Vagina (tissue), 2 donors: ENCODE results near the gene KCNK16. TPM values are rescaled to one million over a fixed set of nuclear protein-coding genes. Genes with fewer than 3 reads are reported as not detected.

Experiments
- DNase-seq, 2 donors: peaks; one replicate each; pipeline ENCODE4 v3.0.0-alpha.2; 2017; ENCODE audit errors: extremely low spot score in 2 of 2
- H3K27ac ChIP-seq: fragments of 200-600 bp; sonication (generic); one replicate; pipeline ENCODE4 v1.5.1; 2019
- H3K27me3 ChIP-seq: fragments of 200-600 bp; sonication (generic); one replicate; pipeline ENCODE4 v1.5.1; 2019
- H3K36me3 ChIP-seq, 2 donors: fragments of 200-600 bp; sonication (generic); one replicate each; pipeline ENCODE4 v1.5.1; 2017 to 2019
- H3K4me1 ChIP-seq: fragments of 200-600 bp; sonication (generic); one replicate; pipeline ENCODE4 v1.5.1; 2019
- H3K4me3 ChIP-seq, 2 donors: fragments of 200-600 bp; sonication (generic); 1 replicate in 1 of 2; 2 replicates in 1 of 2; pipeline ENCODE4 v1.5.1; 2016 to 2019
- H3K9me3 ChIP-seq: fragments of 200-600 bp; sonication (generic); one replicate; pipeline ENCODE4 v1.5.1; 2019
- POLR2A ChIP-seq, 2 donors: fragments of 450-650 bp; IDR thresholded peaks; one replicate each; pipeline ENCODE4 v1.6.1; 2017; ENCODE audit warnings: antibody characterized with exemption in 2 of 2, mild to moderate bottlenecking in 2 of 2, moderate library complexity in 2 of 2
- POLR2AphosphoS5 ChIP-seq, 2 donors: sonication (generic); formaldehyde crosslinking; IDR thresholded peaks; one replicate each; pipeline ENCODE4 v1.9.0; 2017; ENCODE audit warnings: antibody characterized with exemption in 2 of 2, mild to moderate bottlenecking in 2 of 2, low read depth in 1 of 2; ENCODE audit not compliant: insufficient read depth in 1 of 2
- intact Hi-C: fragments of 100-400 bp; cut with DNase I; formaldehyde crosslinking; loops from one replicate; pipeline ENCODE4 v1.15.1; 2023
- total RNA-seq: library from RNA; depleted of rRNA; stranded (reverse); fragments of >200 nt; gene quantifications from one replicate; pipeline ENCODE4 v1.2.3, GENCODE V29; 2016
- TF ChIP-seq, protein P1 (sequence below), 3 experiments: fragments of 450-650 bp in 2 of 3; fragments of 200-600 bp in 1 of 3; sonication (generic) in 1 of 3; IDR thresholded peaks; one replicate each; pipeline ENCODE4 v1.5.1; 2017 to 2019; ENCODE audit warnings: antibody characterized with exemption in 3 of 3, mild to moderate bottlenecking in 2 of 3, moderate library complexity in 2 of 3

The KCNK16 gene
- total RNA-seq, 1 donor from 2014 or later, result not detected

DNA sequence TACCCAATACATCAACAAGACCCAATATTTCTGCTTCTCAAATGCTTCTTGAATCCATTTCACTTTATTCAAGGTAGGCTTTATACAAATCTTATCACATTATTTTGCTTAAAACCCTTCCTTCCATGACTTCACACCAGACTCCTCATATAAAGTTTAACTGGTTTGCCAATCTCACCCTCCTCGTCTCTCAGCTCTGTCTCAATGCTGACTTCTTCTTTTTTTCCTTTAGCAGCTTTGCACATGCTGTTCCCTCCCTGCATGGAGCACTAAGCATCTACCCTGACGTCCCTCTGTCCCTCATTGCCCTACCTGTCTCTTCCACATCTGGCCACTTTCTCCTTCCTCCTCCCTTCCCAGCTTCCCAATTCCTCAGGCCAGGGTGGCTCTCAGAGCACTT, 39.7 kb downstream of the KCNK16 start:
- no peak for DNase-seq
- H3K27ac ChIP-seq, result no peak overlapping the region
- TF ChIP-seq POLR2A (IDR thresholded peaks at IDR 0.05) (no peak), POLR2AphosphoS5 (IDR thresholded peaks at IDR 0.05; ENCODE audit: insufficient read depth in 1 of 2, low read depth in 1 of 2) (no peak)
- TF ChIP-seq, protein P1, sequence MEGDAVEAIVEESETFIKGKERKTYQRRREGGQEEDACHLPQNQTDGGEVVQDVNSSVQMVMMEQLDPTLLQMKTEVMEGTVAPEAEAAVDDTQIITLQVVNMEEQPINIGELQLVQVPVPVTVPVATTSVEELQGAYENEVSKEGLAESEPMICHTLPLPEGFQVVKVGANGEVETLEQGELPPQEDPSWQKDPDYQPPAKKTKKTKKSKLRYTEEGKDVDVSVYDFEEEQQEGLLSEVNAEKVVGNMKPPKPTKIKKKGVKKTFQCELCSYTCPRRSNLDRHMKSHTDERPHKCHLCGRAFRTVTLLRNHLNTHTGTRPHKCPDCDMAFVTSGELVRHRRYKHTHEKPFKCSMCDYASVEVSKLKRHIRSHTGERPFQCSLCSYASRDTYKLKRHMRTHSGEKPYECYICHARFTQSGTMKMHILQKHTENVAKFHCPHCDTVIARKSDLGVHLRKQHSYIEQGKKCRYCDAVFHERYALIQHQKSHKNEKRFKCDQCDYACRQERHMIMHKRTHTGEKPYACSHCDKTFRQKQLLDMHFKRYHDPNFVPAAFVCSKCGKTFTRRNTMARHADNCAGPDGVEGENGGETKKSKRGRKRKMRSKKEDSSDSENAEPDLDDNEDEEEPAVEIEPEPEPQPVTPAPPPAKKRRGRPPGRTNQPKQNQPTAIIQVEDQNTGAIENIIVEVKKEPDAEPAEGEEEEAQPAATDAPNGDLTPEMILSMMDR (IDR thresholded peaks at IDR 0.05), result no peak
- H3K4me1 ChIP-seq, result no peaks in the 10 kb centered on the region
- intact Hi-C loops, result no loop called here
- H3K27me3 ChIP-seq, result no peaks in the 10 kb centered on the region
- no peaks in the 10 kb centered on the region for H3K36me3 ChIP-seq
- no peaks in the 10 kb centered on the region for H3K9me3 ChIP-seq
- no peak overlapping the region for H3K4me3 ChIP-seq

DNA sequence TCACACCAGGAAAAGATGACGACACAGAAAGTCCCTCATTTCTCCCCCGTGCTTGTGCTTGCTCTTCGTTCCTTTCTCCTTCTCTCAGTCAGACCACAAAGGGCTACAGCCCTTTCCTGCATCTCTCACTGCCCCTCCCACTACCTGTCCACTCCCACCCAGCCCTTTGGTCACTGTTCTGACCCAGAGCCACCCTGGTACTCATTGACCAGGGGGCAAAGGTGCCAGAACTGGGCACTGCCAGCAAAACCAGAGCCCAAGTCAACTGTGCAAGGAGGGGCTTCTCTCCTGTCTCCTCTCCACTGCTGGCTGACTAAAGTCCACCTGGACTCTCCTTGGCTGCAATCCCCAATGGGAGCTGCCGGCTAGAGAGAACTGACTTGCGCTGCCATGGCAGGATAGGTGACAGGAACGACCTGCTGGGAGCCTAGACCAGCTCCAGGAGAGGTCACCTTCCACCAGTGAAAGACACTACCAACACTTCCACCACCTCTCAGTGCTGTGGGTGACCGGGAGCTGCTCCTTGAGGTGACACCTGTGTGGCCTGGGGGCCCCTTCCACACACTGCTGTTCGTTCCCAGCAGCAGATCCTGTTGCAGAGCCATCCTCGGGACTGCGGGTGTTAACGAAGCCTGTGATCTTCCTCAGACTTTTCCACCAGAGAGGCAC, 41.1 kb downstream of the KCNK16 start:
- Histone ChIP-seq H3K4me3 (no peak overlapping the region), H3K36me3 (no peaks in the 10 kb centered on the region), H3K27ac (no peak overlapping the region), H3K9me3 (no peaks in the 10 kb centered on the region), H3K4me1 (no peaks in the 10 kb centered on the region), H3K27me3 (no peaks in the 10 kb centered on the region)
- intact Hi-C loops, result no loop called here
- no peak for DNase-seq
- no peak for TF ChIP-seq POLR2A (IDR thresholded peaks at IDR 0.05)
- TF ChIP-seq POLR2AphosphoS5 (IDR thresholded peaks at IDR 0.05; ENCODE audit: insufficient read depth in 1 of 2, low read depth in 1 of 2), result no peak
- TF ChIP-seq, protein P1 (IDR thresholded peaks at IDR 0.05), result no peak

DNA sequence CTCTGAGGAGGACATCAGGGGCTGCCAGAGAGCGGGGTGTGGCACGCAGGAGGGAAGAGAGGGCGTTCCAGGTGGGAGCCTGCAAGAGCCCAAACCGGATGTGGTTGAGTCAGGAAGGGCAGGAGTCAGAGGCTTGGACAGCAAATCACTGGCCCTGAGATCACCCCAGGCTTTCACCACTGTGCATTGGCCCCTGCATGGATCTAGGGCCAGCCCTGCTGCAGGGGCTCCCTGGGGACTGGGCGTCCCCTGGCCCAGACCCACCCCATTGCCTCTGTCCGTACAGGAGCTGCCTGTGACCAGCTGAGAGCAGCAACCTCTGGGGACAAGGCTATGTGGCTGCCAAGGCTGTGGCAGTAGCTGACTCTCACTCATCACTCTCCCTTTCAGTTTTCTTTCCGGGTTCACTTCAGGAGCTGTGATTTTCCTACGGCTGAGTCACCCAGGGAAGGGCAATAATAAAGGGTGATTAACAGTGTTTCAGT, 42.2 kb downstream of the KCNK16 start:
- intact Hi-C loops, result no loop called here
- no peak for DNase-seq
- no peak for TF ChIP-seq POLR2A (IDR thresholded peaks at IDR 0.05)
- TF ChIP-seq, protein P1 (IDR thresholded peaks at IDR 0.05), result no peak
- TF ChIP-seq POLR2AphosphoS5 (IDR thresholded peaks at IDR 0.05; ENCODE audit: insufficient read depth in 1 of 2, low read depth in 1 of 2), result peak; percentile 21 to 35
- Histone ChIP-seq H3K4me3 (no peak overlapping the region), H3K36me3 (no peaks in the 10 kb centered on the region), H3K4me1 (no peaks in the 10 kb centered on the region), H3K27me3 (no peaks in the 10 kb centered on the region), H3K27ac (no peak overlapping the region), H3K9me3 (no peaks in the 10 kb centered on the region)

DNA sequence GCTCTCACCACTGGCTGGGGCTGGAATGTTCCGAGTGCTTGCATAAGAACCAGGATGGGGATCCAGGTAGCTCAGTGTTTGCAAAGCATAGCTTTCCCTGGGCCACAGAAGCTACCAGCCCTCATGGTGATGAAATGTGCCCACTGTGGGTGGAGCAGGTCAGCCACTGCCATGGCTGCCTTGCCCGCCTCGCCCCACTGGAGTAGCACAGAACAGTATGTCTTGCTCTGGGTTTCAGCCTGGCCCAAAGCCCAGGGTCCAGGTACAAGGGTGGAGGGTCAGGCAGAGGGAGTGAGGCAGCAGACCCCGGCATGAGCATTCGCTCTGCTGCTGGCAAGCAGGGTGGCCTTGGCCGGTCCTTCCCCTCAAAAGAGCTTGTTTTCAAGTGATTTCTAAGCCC, 43.0 kb downstream of the KCNK16 start:
- no peaks in the 10 kb centered on the region for H3K27me3 ChIP-seq
- TF ChIP-seq POLR2A (IDR thresholded peaks at IDR 0.05) (no peak), POLR2AphosphoS5 (IDR thresholded peaks at IDR 0.05; ENCODE audit: insufficient read depth in 1 of 2, low read depth in 1 of 2) (no peak)
- TF ChIP-seq, protein P1 (IDR thresholded peaks at IDR 0.05), result no peak
- H3K36me3 ChIP-seq, result no peaks in the 10 kb centered on the region
- intact Hi-C loops, result no loop called here
- H3K4me3 ChIP-seq, result no peak overlapping the region
- no peaks in the 10 kb centered on the region for H3K4me1 ChIP-seq
- DNase-seq, result no peak
- H3K27ac ChIP-seq, result no peak overlapping the region
- no peaks in the 10 kb centered on the region for H3K9me3 ChIP-seq

DNA sequence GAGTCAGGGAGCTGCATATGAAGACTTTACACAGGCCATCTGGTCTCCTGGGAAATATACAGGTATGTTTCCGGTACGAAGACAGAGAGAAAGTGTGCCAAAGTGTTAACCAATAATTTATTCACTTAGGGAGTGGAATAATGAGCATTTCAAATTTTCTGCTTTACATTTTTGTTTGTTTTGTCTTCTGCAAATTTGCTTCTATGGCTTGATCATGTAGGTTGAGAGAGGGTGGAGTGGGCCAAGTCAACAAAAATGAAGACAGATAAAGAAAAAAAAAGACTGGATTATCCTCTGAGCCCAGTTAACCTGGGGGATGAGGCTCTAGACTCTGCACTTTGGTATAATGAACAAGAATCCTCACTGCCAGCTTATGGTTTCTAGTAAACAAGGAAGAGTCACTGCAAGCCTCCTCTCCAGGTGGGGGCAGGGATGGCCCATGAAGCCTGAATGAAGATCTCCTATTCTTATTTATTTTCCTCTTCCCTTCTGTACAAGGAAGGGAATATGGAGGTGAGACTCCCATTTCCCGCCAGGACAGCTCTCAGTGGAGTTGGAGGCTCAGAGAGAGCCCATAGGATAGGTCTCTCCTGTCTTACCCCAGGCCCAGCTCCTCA, 46.0 kb downstream of the KCNK16 start:
- no peak for TF ChIP-seq POLR2AphosphoS5 (IDR thresholded peaks at IDR 0.05; ENCODE audit: insufficient read depth in 1 of 2, low read depth in 1 of 2)
- TF ChIP-seq, protein P1 (IDR thresholded peaks at IDR 0.05), result no peak
- no peak for TF ChIP-seq POLR2A (IDR thresholded peaks at IDR 0.05)
- no peak for DNase-seq
- no peak overlapping the region for H3K27ac ChIP-seq
- H3K27me3 ChIP-seq, result no peaks in the 10 kb centered on the region
- H3K9me3 ChIP-seq, result no peaks in the 10 kb centered on the region
- H3K36me3 ChIP-seq, result no peaks in the 10 kb centered on the region
- no peaks in the 10 kb centered on the region for H3K4me1 ChIP-seq
- H3K4me3 ChIP-seq, result no peak overlapping the region
- intact Hi-C loops, result no loop called here
